Smooth muscle cell (in vitro differentiated cells): ENCODE data around the gene STRA6. TPM values are rescaled to one million over a fixed set of nuclear protein-coding genes. Genes with fewer than 3 reads are reported as not detected.

Experiments
- DNase-seq: peaks from one replicate; lab custom pipeline; 2025; ENCODE audit not compliant: unreplicated experiment; lab: John Stamatoyannopoulos, UW
- H2AFZ ChIP-seq: fragments of 200-600 bp; sonication (generic); 2 replicates; pipeline ENCODE4 v1.6.0; 2016; ENCODE audit warnings: antibody characterized with exemption, low read depth, mild to moderate bottlenecking
- H3F3A ChIP-seq: fragments of 200-600 bp; sonication (generic); 2 replicates; pipeline ENCODE4 v1.6.0; 2017; ENCODE audit warnings: antibody characterized with exemption, low read depth
- H3K27ac ChIP-seq: fragments of 200-600 bp; sonication (generic); 2 replicates; pipeline ENCODE4 v1.5.1; 2016; ENCODE audit warnings: low read depth, mild to moderate bottlenecking
- H3K27me3 ChIP-seq: fragments of 200-600 bp; sonication (generic); 2 replicates; pipeline ENCODE4 v1.6.1; 2016; ENCODE audit warnings: low read depth, mild to moderate bottlenecking
- H3K36me3 ChIP-seq: fragments of 200-600 bp; sonication (generic); 2 replicates; pipeline ENCODE4 v1.5.1; 2016; ENCODE audit warnings: low read depth
- H3K4me1 ChIP-seq: fragments of 200-600 bp; sonication (generic); 2 replicates; pipeline ENCODE4 v1.5.1; 2016; ENCODE audit warnings: low read depth
- H3K4me2 ChIP-seq: fragments of 200-600 bp; sonication (generic); 2 replicates; pipeline ENCODE4 v1.6.0; 2016; ENCODE audit warnings: mild to moderate bottlenecking
- H3K4me3 ChIP-seq: fragments of 200-600 bp; sonication (generic); 2 replicates; pipeline ENCODE4 v1.5.1; 2016; ENCODE audit warnings: mild to moderate bottlenecking
- H3K79me2 ChIP-seq: fragments of 200-600 bp; sonication (generic); 2 replicates; pipeline ENCODE4 v1.6.0; 2016; ENCODE audit warnings: low read depth, mild to moderate bottlenecking
- H3K9ac ChIP-seq: fragments of 200-600 bp; sonication (generic); 2 replicates; pipeline ENCODE4 v1.6.0; 2016; ENCODE audit warnings: low read depth
- H3K9me3 ChIP-seq: fragments of 200-600 bp; sonication (generic); replicated peaks from 2 replicates; pipeline ENCODE4 v1.5.1; 2016; ENCODE audit warnings: low read depth
- H4K20me1 ChIP-seq: fragments of 200-600 bp; sonication (generic); 2 replicates; pipeline ENCODE4 v1.6.0; 2016; ENCODE audit warnings: low read depth
- CTCF ChIP-seq: fragments of 200-600 bp; sonication (generic); IDR thresholded peaks from 2 replicates; pipeline ENCODE4 v1.5.1; 2017; ENCODE audit warnings: borderline replicate concordance, mild to moderate bottlenecking, antibody characterized with exemption; ENCODE audit not compliant: insufficient read depth, poor library complexity, severe bottlenecking
- WGBS: methylation state at CpG from one replicate; pipeline ENCODE4 v1.1.7; 2016; ENCODE audit warnings: low lambda C conversion rate; 5-methylcytosine and 5-hydroxymethylcytosine counted together
- polyA plus RNA-seq: library from polyadenylated mRNA; unstranded; fragments of >200 nt; fragmentation: Nextera tagmentation; extraction: Ambion mirVana; gene quantifications from 2 replicates; pipeline ENCODE4 v1.2.1, GENCODE V29; 2016
- total RNA-seq: library from RNA; depleted of rRNA; stranded (reverse); fragments of >200 nt; gene quantifications from 2 replicates; pipeline ENCODE4 v1.2.3, GENCODE V29; 2014

Gene STRA6
- total and polyA plus RNA-seq, 2 experiments from 2014 or later: 124 to 253 TPM

DNA sequence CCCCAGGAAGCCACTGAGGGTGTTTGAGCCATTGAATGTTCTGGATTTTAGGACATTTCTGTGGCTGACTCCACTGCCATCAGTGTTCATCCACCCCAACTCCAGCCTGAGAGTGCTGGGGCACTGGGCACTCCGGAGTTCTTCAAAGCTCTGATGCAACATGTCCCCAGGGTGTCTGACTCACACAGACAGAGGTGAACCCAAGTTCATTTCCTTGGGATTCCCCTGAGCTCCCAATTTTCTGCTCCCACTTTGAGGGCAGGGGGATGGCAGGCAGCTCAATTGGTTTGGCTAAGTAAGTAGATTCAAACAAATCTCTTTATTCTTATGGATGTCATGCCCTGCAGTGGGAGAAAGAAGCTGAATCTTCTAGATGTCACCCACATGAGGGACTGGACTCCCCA is 2.2 kb downstream of the STRA6 start:
- 0% methylated on average over 1 of the region's 1 CpG for WGBS
- Histone ChIP-seq H3K79me2 (peaks cover 59% of the 10 kb centered on the region), H3K36me3 (no peaks in the 10 kb centered on the region), H4K20me1 (peaks cover 54% of the 10 kb centered on the region), H3K4me1 (peaks cover 52% of the 10 kb centered on the region), H3K27ac (peak overlapping the region; percentile 87), H3K9ac (peak overlapping the region; percentile 67), H3K4me2 (peak overlapping the region; percentile 88), H3F3A (peaks cover 35% of the 10 kb centered on the region), H3K27me3 (no peaks in the 10 kb centered on the region), H3K9me3 (no peaks in the 10 kb centered on the region), H2AFZ (no peak overlapping the region), H3K4me3 (peak overlapping the region; percentile 44)
- DNase-seq: no peak
- TF ChIP-seq CTCF: no peak

DNA sequence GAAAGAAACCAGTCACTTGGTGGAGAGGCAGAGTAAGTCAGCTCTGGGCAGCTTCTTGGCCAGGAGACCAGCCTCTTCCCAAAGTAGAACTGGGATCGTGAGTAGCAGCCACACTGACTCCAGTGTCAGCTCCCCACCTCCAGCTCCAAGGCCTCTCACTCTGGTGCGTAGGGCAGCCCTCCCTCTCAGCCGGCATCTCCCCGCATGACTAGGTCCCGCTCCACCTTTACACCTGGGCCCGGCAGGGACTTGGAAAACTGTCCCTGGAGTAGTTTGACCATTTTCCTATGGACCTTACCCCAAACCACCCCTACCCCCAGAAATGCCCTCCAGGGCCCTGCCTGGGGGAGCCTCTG is 3.3 kb downstream of the STRA6 start:
- Histone ChIP-seq H3K4me1 (peaks cover 50% of the 10 kb centered on the region), H3F3A (peaks cover 45% of the 10 kb centered on the region), H2AFZ (no peak overlapping the region), H3K27me3 (no peaks in the 10 kb centered on the region), H3K36me3 (no peaks in the 10 kb centered on the region), H3K9ac (no peak overlapping the region), H3K27ac (peak overlapping the region; percentile 47), H4K20me1 (peaks cover 55% of the 10 kb centered on the region), H3K9me3 (no peaks in the 10 kb centered on the region), H3K4me2 (peak overlapping the region; percentile 88), H3K79me2 (peaks cover 62% of the 10 kb centered on the region), H3K4me3 (no peak overlapping the region)
- 81% methylated on average over 6 of the region's 6 CpGs for WGBS
- no peak for TF ChIP-seq CTCF
- no peak for DNase-seq

DNA sequence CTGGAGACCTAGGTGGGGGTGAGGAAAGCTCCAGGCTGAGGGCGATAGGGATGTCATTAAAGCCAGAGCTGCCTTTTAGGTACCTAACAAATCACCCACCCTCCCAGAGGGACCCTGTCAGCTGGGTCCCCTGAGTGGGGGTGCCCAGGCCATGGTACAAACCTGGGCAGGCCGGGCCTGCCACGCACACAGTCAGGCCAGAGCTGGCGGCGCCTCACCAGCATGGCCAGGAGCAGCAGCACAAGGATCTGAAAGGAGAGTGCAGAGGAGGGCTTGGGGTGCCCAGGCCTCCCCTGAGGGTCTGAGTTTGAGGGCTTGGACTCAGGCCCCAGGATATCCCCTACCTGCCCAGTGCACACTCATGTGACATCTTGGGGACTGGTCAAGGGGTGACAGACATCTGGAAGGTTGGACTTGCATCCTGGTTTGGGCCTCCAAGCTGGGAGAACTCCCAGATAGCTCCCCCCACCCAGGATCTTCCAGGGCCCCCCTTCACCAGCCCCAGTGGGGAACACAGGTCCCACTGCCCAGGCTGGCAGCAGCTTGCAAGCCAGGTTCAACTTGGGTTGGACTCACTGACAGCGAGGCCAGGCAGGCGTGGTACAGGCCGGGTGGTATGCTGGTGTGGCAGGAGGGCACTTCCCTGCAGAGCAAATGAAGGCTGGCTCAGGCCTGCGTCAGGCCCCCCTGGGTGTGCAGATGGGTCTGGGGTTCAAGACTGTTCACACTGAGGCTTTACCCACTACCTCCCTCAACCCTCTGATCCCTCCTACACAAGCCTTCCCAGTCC is 5.2 kb downstream of the STRA6 start:
- Histone ChIP-seq H3K4me3 (no peak overlapping the region), H3K9me3 (no peaks in the 10 kb centered on the region), H3K4me2 (peak overlapping the region; percentile 88), H2AFZ (no peak overlapping the region), H3K4me1 (peaks cover 38% of the 10 kb centered on the region), H3K36me3 (no peaks in the 10 kb centered on the region), H3K27me3 (no peaks in the 10 kb centered on the region), H3K27ac (peak overlapping the region; percentile 63), H4K20me1 (peaks cover 55% of the 10 kb centered on the region), H3K79me2 (peaks cover 62% of the 10 kb centered on the region), H3K9ac (no peak overlapping the region), H3F3A (peaks cover 45% of the 10 kb centered on the region)
- no peak for TF ChIP-seq CTCF
- no peak for DNase-seq
- whole genome bisulfite sequencing: 95% methylated on average over 9 of the region's 9 CpGs

- Histone ChIP-seq H2AFZ (no peak overlapping the region), H3K27me3 (no peaks in the 10 kb centered on the region), H3F3A (peaks cover 38% of the 10 kb centered on the region), H4K20me1 (peaks cover 55% of the 10 kb centered on the region), H3K4me2 (peak overlapping the region; percentile 75), H3K9ac (no peak overlapping the region), H3K9me3 (no peaks in the 10 kb centered on the region), H3K27ac (peak overlapping the region; percentile 76), H3K4me1 (peaks cover 38% of the 10 kb centered on the region), H3K36me3 (no peaks in the 10 kb centered on the region), H3K79me2 (peaks cover 52% of the 10 kb centered on the region), H3K4me3 (no peak overlapping the region)
- 25% methylated on average over 7 of the region's 7 CpGs for WGBS
- TF ChIP-seq CTCF: no peak
- peak; percentile 35 for DNase-seq
These were observed 6.4 kb downstream of the STRA6 start for GRCh38 chr15:74196175-74196574.
